ENCODE measurements around the gene CDH13.

The CDH13 gene

DNA sequence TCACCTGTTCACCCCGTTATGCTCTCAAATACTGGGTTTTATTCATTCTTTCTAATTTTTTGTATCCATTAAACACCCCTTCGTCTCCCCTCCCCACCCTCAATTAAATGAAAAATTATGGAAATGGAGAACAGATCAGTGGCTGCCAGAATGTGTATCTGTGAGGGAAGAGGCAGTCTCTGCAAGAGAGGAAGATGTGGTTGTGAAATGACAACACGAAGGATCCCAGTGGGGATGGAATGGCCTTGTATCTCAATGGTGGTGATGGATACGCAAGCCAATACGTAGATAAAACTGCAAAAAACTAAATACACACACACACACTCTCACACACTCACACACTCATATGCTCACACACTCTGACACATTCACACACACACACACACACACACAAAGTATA lies 570.7 kb downstream of the CDH13 start:
- H3K79me2 ChIP-seq (ENCODE audit: control insufficient read depth, insufficient read depth, low read length, unreplicated experiment), result no peaks in the 10 kb centered on the region
- H3K4me3 ChIP-seq (ENCODE audit: low read depth, low read length), result no peak overlapping the region
- no peaks in the 10 kb centered on the region for H3K27me3 ChIP-seq (ENCODE audit: insufficient read depth, low read length)
- H3K36me3 ChIP-seq (ENCODE audit: insufficient read depth, low read length), result no peaks in the 10 kb centered on the region
- no peaks in the 10 kb centered on the region for H3K4me1 ChIP-seq (ENCODE audit: control insufficient read depth, insufficient read depth, low read length, unreplicated experiment)
- H3K27ac ChIP-seq (ENCODE audit: low read depth, low read length), result no peak overlapping the region
- H2AFZ ChIP-seq (ENCODE audit: low read length, unreplicated experiment), result no peak overlapping the region

DNA sequence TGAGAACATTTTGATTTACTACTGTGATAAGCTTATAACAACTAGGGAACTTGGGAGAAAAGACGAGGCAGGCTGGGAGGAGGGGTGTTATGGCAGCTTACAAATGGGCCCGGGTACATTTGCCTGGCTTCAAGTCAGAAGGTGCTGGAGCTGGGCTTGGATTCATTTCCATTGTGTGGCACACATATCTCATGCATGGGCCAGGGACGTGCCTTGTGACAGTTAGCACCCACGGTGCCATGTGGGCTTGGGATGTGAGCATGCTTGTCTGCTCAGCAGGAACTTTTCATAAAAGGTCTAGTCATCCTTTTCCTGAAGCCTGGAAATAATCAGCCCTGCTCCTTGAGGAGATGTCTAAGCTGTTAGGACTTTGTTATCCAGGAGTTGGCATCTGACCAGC lies 572.2 kb downstream of the CDH13 start:
- Histone ChIP-seq H2AFZ (ENCODE audit: low read length, unreplicated experiment) (no peak overlapping the region), H3K4me1 (ENCODE audit: control insufficient read depth, insufficient read depth, low read length, unreplicated experiment) (no peaks in the 10 kb centered on the region), H3K79me2 (ENCODE audit: control insufficient read depth, insufficient read depth, low read length, unreplicated experiment) (no peaks in the 10 kb centered on the region), H3K27me3 (ENCODE audit: insufficient read depth, low read length) (no peaks in the 10 kb centered on the region), H3K36me3 (ENCODE audit: insufficient read depth, low read length) (no peaks in the 10 kb centered on the region), H3K27ac (ENCODE audit: low read depth, low read length) (no peak overlapping the region), H3K4me3 (ENCODE audit: low read depth, low read length) (no peak overlapping the region)

DNA sequence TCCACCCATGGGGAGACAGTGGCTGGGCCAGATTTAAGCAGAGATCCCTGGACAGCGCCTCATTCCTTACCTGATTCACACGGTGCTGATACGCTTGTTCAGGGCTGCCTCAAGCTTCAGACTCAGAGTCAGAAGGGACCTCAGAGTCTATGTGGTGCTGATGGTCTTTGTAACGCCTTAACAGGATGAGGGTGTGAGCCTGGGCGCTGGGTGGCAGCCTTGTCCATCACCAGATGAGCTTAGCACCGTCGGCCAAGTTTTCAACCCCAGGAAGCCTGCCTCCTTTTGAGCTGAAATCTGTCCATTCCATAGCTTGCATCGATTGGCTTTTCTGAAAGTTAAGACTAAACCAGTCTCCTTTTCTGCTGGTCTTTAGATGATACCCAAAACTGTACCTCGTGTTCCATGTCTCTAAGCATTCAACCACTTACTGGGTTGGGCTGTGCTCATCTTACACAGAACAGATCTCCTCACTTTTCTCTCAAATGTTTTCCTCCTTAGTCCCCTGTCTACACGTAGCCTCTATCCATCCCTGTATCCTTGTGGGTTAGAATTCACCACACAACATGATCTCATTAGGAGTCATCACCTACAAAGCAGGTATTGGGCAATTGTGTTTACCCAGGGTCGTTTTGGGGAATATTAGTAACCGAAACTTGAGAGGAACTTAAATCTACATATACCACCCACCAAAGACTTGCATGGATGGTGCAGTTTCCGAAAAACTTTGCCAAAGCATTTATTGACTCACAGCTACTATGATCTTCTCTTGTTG lies 573.4 kb downstream of the CDH13 start:
- Histone ChIP-seq H3K27me3 (ENCODE audit: insufficient read depth, low read length) (no peaks in the 10 kb centered on the region), H3K4me1 (ENCODE audit: control insufficient read depth, insufficient read depth, low read length, unreplicated experiment) (no peaks in the 10 kb centered on the region), H3K79me2 (ENCODE audit: control insufficient read depth, insufficient read depth, low read length, unreplicated experiment) (no peaks in the 10 kb centered on the region), H3K36me3 (ENCODE audit: insufficient read depth, low read length) (no peaks in the 10 kb centered on the region), H3K27ac (ENCODE audit: low read depth, low read length) (no peak overlapping the region), H2AFZ (ENCODE audit: low read length, unreplicated experiment) (no peak overlapping the region), H3K4me3 (ENCODE audit: low read depth, low read length) (no peak overlapping the region)

DNA sequence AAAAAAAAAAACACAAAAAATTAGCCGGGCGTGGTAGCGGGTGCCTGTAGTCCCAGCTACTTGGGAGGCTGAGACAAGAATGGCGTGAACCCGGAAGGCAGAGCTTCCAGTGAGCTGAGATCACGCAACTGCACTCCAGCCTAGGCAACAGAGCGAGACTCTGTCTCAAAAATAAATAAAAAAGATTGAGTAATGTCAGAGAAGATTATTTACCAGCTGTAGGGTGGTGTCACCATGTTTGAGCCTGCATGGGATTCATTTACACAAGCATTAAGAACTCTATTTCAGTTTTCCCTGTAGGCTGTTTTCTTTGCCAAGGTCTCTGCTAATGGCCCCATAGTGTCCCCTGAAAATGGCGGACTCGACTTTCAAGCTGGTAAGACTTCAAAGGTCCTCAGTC lies 575.0 kb downstream of the CDH13 start:
- Histone ChIP-seq H3K4me1 (ENCODE audit: control insufficient read depth, insufficient read depth, low read length, unreplicated experiment) (no peaks in the 10 kb centered on the region), H3K27ac (ENCODE audit: low read depth, low read length) (no peak overlapping the region), H2AFZ (ENCODE audit: low read length, unreplicated experiment) (no peak overlapping the region), H3K4me3 (ENCODE audit: low read depth, low read length) (no peak overlapping the region), H3K27me3 (ENCODE audit: insufficient read depth, low read length) (no peaks in the 10 kb centered on the region), H3K36me3 (ENCODE audit: insufficient read depth, low read length) (no peaks in the 10 kb centered on the region), H3K79me2 (ENCODE audit: control insufficient read depth, insufficient read depth, low read length, unreplicated experiment) (no peaks in the 10 kb centered on the region)

DNA sequence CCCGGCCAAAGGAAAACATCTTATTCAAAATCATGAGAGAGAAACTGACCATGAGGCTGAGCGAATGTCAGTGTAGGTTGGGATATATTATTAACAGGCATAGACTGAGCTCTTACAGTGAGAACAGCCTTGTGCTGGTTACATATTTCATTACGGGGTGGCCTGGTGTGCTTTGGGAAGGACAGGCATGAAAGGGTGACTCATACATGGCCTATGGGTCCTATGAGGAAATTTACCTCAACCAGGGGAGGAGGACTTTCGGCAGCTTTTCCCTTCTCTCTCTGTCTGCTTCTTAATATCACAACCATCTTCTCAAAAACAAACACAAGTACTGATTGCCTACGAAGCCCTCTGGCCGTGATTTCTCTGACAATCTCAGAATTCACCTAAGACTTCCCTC lies 579.1 kb downstream of the CDH13 start:
- Histone ChIP-seq H2AFZ (ENCODE audit: low read length, unreplicated experiment) (no peak overlapping the region), H3K4me1 (ENCODE audit: control insufficient read depth, insufficient read depth, low read length, unreplicated experiment) (no peaks in the 10 kb centered on the region), H3K36me3 (ENCODE audit: insufficient read depth, low read length) (no peaks in the 10 kb centered on the region), H3K79me2 (ENCODE audit: control insufficient read depth, insufficient read depth, low read length, unreplicated experiment) (no peaks in the 10 kb centered on the region), H3K27ac (ENCODE audit: low read depth, low read length) (no peak overlapping the region), H3K4me3 (ENCODE audit: low read depth, low read length) (no peak overlapping the region), H3K27me3 (ENCODE audit: insufficient read depth, low read length) (no peaks in the 10 kb centered on the region)

DNA sequence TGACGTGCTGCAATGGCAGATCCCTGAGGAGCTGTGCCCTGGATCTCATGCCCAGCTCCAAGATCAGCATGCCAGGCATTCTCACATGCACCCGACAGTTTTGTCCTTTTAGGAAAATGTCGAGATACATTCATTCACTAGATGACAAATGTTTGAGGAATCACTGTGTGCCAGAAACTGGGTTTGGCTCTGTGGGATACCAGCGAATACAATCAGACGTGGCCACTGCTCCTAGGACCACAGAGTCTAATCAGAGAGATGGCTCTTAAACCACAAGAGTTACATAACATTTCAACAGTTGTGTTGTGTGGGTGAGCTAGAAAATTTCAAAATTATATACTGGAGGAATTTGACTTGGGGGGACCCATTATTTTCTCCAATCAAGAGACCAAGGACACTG lies 579.7 kb downstream of the CDH13 start:
- no peaks in the 10 kb centered on the region for H3K4me1 ChIP-seq (ENCODE audit: control insufficient read depth, insufficient read depth, low read length, unreplicated experiment)
- no peak overlapping the region for H2AFZ ChIP-seq (ENCODE audit: low read length, unreplicated experiment)
- H3K4me3 ChIP-seq (ENCODE audit: low read depth, low read length), result no peak overlapping the region
- no peaks in the 10 kb centered on the region for H3K27me3 ChIP-seq (ENCODE audit: insufficient read depth, low read length)
- no peaks in the 10 kb centered on the region for H3K36me3 ChIP-seq (ENCODE audit: insufficient read depth, low read length)
- no peak overlapping the region for H3K27ac ChIP-seq (ENCODE audit: low read depth, low read length)
- no peaks in the 10 kb centered on the region for H3K79me2 ChIP-seq (ENCODE audit: control insufficient read depth, insufficient read depth, low read length, unreplicated experiment)

DNA sequence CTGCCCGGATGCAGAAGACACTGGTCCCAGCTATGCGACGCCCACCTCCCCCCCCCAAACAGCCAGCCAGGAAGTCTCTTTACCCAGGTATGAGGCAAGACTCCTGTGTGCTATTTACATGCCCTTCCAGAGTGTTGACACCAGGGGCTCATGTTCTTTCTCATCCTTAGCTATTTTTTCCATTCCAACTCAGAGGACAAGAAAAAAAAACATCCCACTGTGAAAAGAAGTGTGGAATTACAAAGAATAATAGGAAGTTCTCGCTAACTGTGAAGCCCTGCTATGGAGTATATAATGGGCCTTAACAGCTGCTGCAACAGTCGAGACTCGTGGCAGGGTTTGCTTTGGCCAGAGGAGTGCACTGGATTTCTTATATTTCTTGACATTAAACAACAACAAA lies 584.9 kb downstream of the CDH13 start:
- H3K4me3 ChIP-seq (ENCODE audit: low read depth, low read length), result no peak overlapping the region
- H3K27me3 ChIP-seq (ENCODE audit: insufficient read depth, low read length), result no peaks in the 10 kb centered on the region
- no peak overlapping the region for H2AFZ ChIP-seq (ENCODE audit: low read length, unreplicated experiment)
- H3K36me3 ChIP-seq (ENCODE audit: insufficient read depth, low read length), result no peaks in the 10 kb centered on the region
- H3K27ac ChIP-seq (ENCODE audit: low read depth, low read length), result no peak overlapping the region
- no peaks in the 10 kb centered on the region for H3K4me1 ChIP-seq (ENCODE audit: control insufficient read depth, insufficient read depth, low read length, unreplicated experiment)
- H3K79me2 ChIP-seq (ENCODE audit: control insufficient read depth, insufficient read depth, low read length, unreplicated experiment), result no peaks in the 10 kb centered on the region

DNA sequence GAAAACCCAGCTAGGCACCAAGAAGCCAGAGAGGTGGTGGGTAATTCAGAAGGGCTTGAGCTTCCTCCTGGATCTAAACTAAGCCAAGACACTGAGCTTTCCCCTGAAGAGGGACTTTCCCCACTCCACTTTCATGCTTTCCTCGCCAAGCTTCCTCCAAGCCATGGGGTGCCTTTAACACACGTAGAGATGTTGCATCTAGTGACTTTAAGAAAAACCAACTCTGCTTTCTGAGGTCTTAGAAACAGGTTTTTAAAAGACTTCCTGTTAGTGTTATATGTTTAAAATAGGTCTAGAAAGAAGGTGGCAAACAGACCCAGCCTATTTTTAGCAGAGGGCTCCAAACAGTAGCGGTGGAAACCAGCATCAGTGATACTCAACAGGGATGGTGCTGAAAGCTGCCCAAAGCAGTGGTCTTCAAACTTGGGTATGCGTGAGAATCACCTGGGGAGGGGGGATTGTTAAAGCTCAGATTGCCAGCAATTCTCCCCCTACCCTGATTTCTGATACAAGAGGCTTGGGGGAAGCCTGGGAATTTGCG lies 585.6 kb downstream of the CDH13 start:
- no peak overlapping the region for H3K4me3 ChIP-seq (ENCODE audit: low read depth, low read length)
- no peak overlapping the region for H2AFZ ChIP-seq (ENCODE audit: low read length, unreplicated experiment)
- no peaks in the 10 kb centered on the region for H3K36me3 ChIP-seq (ENCODE audit: insufficient read depth, low read length)
- no peaks in the 10 kb centered on the region for H3K4me1 ChIP-seq (ENCODE audit: control insufficient read depth, insufficient read depth, low read length, unreplicated experiment)
- no peaks in the 10 kb centered on the region for H3K27me3 ChIP-seq (ENCODE audit: insufficient read depth, low read length)
- no peaks in the 10 kb centered on the region for H3K79me2 ChIP-seq (ENCODE audit: control insufficient read depth, insufficient read depth, low read length, unreplicated experiment)
- H3K27ac ChIP-seq (ENCODE audit: low read depth, low read length), result no peak overlapping the region

DNA sequence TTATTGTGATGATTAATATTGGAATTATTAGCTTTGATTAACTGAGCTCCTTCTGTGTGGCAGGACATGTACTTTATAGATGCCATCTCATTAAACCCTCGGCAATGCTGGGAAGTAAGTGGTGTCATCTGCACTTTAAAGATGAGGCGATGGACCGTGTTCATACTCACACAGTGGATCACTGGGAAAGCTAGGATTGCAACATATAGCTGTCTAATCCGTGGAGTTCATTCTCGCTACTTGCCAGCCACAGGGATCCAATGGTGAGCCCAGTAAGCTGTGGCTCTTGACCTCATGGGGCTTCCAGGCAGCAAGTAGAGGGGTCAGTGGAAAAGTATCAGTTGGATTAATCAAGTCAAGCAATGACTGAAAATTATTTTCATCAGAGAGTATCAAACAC lies 587.9 kb downstream of the CDH13 start:
- H3K79me2 ChIP-seq (ENCODE audit: control insufficient read depth, insufficient read depth, low read length, unreplicated experiment), result no peaks in the 10 kb centered on the region
- H3K4me3 ChIP-seq (ENCODE audit: low read depth, low read length), result no peak overlapping the region
- H3K36me3 ChIP-seq (ENCODE audit: insufficient read depth, low read length), result no peaks in the 10 kb centered on the region
- H3K4me1 ChIP-seq (ENCODE audit: control insufficient read depth, insufficient read depth, low read length, unreplicated experiment), result no peaks in the 10 kb centered on the region
- no peaks in the 10 kb centered on the region for H3K27me3 ChIP-seq (ENCODE audit: insufficient read depth, low read length)
- no peak overlapping the region for H3K27ac ChIP-seq (ENCODE audit: low read depth, low read length)
- no peak overlapping the region for H2AFZ ChIP-seq (ENCODE audit: low read length, unreplicated experiment)

DNA sequence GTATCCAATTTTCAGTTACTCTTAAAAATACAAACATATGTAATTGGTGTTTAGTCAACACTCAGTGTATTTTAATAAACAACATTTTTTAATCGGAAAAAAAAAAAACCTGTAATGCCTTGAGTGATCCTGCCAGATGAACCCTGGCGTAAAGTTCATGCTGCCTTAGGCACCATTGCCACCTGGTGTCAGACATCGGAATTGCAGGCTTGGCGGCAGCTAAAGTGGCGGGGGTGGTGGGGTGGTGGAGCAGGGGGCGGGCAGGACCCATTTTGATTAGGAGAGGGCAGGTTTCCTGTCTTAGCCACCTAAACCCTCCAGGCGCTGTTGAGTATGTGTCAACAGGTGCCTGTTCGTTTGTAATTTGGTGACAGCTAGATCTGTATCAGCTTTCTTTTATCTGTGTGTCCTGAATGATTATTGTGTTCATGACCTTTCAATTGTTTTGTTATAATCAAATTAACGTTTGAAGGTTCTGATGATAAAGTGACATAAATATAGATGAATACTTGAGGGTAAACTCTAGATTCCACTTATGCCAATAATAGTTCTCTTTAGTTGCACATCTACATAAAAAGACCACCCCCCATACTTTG lies 588.7 kb downstream of the CDH13 start:
- H3K27ac ChIP-seq (ENCODE audit: low read depth, low read length), result no peak overlapping the region
- no peaks in the 10 kb centered on the region for H3K36me3 ChIP-seq (ENCODE audit: insufficient read depth, low read length)
- no peak overlapping the region for H3K4me3 ChIP-seq (ENCODE audit: low read depth, low read length)
- H2AFZ ChIP-seq (ENCODE audit: low read length, unreplicated experiment), result no peak overlapping the region
- H3K79me2 ChIP-seq (ENCODE audit: control insufficient read depth, insufficient read depth, low read length, unreplicated experiment), result no peaks in the 10 kb centered on the region
- H3K27me3 ChIP-seq (ENCODE audit: insufficient read depth, low read length), result no peaks in the 10 kb centered on the region
- no peaks in the 10 kb centered on the region for H3K4me1 ChIP-seq (ENCODE audit: control insufficient read depth, insufficient read depth, low read length, unreplicated experiment)

DNA sequence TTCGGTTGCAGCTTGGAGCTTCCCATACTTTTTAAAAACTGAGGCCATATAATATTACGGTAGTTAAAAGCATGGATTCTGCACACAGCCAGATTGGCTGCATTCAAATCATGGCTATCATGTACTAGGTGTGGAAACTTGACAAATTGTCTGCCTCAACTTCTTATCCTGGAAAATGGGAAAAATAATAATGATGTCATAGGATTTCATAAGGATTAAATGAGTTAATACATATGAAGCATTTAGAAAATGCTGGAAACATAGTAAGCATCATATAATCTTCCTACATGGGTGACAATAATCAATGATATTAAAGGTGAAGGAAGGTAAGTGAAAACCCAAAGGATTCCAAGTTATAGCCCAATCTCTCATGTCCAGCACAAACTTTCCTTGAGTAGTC lies 592.5 kb downstream of the CDH13 start:
- Histone ChIP-seq H3K27ac (ENCODE audit: low read depth, low read length) (no peak overlapping the region), H3K4me3 (ENCODE audit: low read depth, low read length) (no peak overlapping the region), H3K79me2 (ENCODE audit: control insufficient read depth, insufficient read depth, low read length, unreplicated experiment) (no peaks in the 10 kb centered on the region), H3K4me1 (ENCODE audit: control insufficient read depth, insufficient read depth, low read length, unreplicated experiment) (no peaks in the 10 kb centered on the region), H2AFZ (ENCODE audit: low read length, unreplicated experiment) (no peak overlapping the region), H3K27me3 (ENCODE audit: insufficient read depth, low read length) (no peaks in the 10 kb centered on the region), H3K36me3 (ENCODE audit: insufficient read depth, low read length) (no peaks in the 10 kb centered on the region)

Measured in ACC112 (cell line).